Caco-2 (cell line): ENCODE results near the gene CDKL5. TPM values are rescaled to one million over a fixed set of nuclear protein-coding genes. Genes with fewer than 3 reads are reported as not detected.
"Not testable (repeated sequence)": the region's sequence is repeated elsewhere in the genome, so short reads cannot be mapped to it uniquely, and the experiment has no call there.

Experiments used
- BruUV-seq: library from RNA; stranded (reverse); fragments of 400-500 nt; replicated peaks from 2 replicates; lab custom pipeline; 2021; lab: Mats Ljungman, UMichigan
- CTCF ChIA-PET: fragments of 300-600 bp; sonication (Branson Sonifier 250); formaldehyde crosslinking; loops from one replicate; lab custom pipeline; 2022; ENCODE audit warnings: antibody characterized with exemption; lab: Charles Lee
- POLR2A ChIA-PET: fragments of 300-600 bp; sonication (Branson Sonifier 250); formaldehyde crosslinking; loops from one replicate; lab custom pipeline; 2022; ENCODE audit warnings: antibody characterized with exemption; lab: Charles Lee
- DNase-seq, 2 experiments: peaks; one replicate each; pipeline versions ENCODE4 v3.0.0 to v3.0.0-alpha.2; 2020 to 2022
- H3K27me3 ChIP-seq: replicated peaks from 2 replicates; pipeline ENCODE4 v1.6.0; 2011; ENCODE audit warnings: low read length; ENCODE audit not compliant: control insufficient read depth, insufficient read depth
- H3K36me3 ChIP-seq: 2 replicates; pipeline ENCODE4 v1.5.1; 2011; ENCODE audit warnings: low read length; ENCODE audit not compliant: control insufficient read depth, insufficient read depth
- H3K4me1 ChIP-seq: fragments of 250-450 bp; sonication (Bioruptor Pico); 2 replicates; pipeline ENCODE4 v1.5.1; 2020; ENCODE audit warnings: mild to moderate bottlenecking
- H3K4me3 ChIP-seq: 2 replicates; pipeline ENCODE4 v1.5.1; 2011; ENCODE audit warnings: low read depth, mild to moderate bottlenecking, control low read depth, low read length
- H3K9me3 ChIP-seq: fragments of 250-450 bp; sonication (Bioruptor Pico); 2 replicates; pipeline ENCODE4 v1.5.1; 2020; ENCODE audit warnings: mild to moderate bottlenecking, moderate library complexity
- H3K27ac Mint-ChIP-seq: one replicate; pipeline ENCODE4 v1.8.0; 2022; ENCODE audit warnings: mixed read lengths; ENCODE audit not compliant: unreplicated experiment
- H3K27me3 Mint-ChIP-seq: one replicate; pipeline ENCODE4 v1.8.0; 2022; ENCODE audit warnings: mixed read lengths; ENCODE audit not compliant: insufficient read depth, unreplicated experiment
- H3K36me3 Mint-ChIP-seq: one replicate; pipeline ENCODE4 v1.8.0; 2022; ENCODE audit warnings: mild to moderate bottlenecking, mixed read lengths; ENCODE audit not compliant: insufficient read depth, unreplicated experiment
- H3K4me1 Mint-ChIP-seq: one replicate; pipeline ENCODE4 v1.8.0; 2022; ENCODE audit warnings: low read depth, mixed read lengths; ENCODE audit not compliant: unreplicated experiment
- H3K4me3 Mint-ChIP-seq: one replicate; pipeline ENCODE4 v1.8.0; 2022; ENCODE audit warnings: mild to moderate bottlenecking, moderate library complexity, mixed read lengths; ENCODE audit not compliant: unreplicated experiment
- H3K9me3 Mint-ChIP-seq: one replicate; pipeline ENCODE4 v1.8.0; 2022; ENCODE audit warnings: mixed read lengths; ENCODE audit not compliant: unreplicated experiment
- intact Hi-C: fragments of 100-400 bp; cut with micrococcal nuclease; formaldehyde crosslinking; loops from one replicate; pipeline ENCODE4 v1.10.0; 2022; ENCODE audit not compliant: unreplicated experiment
- total RNA-seq: library from RNA; stranded (reverse); gene quantifications from 2 replicates; pipeline ENCODE4 v1.2.3, GENCODE V29; 2022
- TF ChIP-seq, protein P1 (sequence below), 2 experiments: fragments of 200-600 bp in 1 of 2; IDR thresholded peaks; 1 replicate in 1 of 2; 2 replicates in 1 of 2; pipeline versions ENCODE4 v1.5.1 to v1.8.0; 2011 to 2022; ENCODE audit warnings: antibody characterized with exemption in 1 of 2, control low read depth in 1 of 2, inconsistent platforms in 1 of 2, low read depth in 1 of 2, low read length in 1 of 2, mild to moderate bottlenecking in 1 of 2, moderate library complexity in 1 of 2; ENCODE audit not compliant: insufficient read depth in 1 of 2, severe bottlenecking in 1 of 2, unreplicated experiment in 1 of 2

Gene CDKL5
- total RNA-seq, 1 experiment from 2014 or later, result 23.7 TPM

- Mint-ChIP-seq H3K27ac (no peak overlapping the region), H3K9me3 (no peaks in the 10 kb centered on the region), H3K4me1 (no peaks in the 10 kb centered on the region), H3K4me3 (no peak overlapping the region), H3K36me3 (peaks cover 13% of the 10 kb centered on the region), H3K27me3 (no peaks in the 10 kb centered on the region)
- no peaks in the 10 kb centered on the region for H3K4me1 ChIP-seq
- TF ChIP-seq, protein P1, sequence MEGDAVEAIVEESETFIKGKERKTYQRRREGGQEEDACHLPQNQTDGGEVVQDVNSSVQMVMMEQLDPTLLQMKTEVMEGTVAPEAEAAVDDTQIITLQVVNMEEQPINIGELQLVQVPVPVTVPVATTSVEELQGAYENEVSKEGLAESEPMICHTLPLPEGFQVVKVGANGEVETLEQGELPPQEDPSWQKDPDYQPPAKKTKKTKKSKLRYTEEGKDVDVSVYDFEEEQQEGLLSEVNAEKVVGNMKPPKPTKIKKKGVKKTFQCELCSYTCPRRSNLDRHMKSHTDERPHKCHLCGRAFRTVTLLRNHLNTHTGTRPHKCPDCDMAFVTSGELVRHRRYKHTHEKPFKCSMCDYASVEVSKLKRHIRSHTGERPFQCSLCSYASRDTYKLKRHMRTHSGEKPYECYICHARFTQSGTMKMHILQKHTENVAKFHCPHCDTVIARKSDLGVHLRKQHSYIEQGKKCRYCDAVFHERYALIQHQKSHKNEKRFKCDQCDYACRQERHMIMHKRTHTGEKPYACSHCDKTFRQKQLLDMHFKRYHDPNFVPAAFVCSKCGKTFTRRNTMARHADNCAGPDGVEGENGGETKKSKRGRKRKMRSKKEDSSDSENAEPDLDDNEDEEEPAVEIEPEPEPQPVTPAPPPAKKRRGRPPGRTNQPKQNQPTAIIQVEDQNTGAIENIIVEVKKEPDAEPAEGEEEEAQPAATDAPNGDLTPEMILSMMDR (IDR thresholded peaks at IDR 0.05; ENCODE audit: insufficient read depth in 1 of 2, low read depth in 1 of 2, low read length in 1 of 2, severe bottlenecking in 1 of 2, unreplicated experiment in 1 of 2), result no peak
- no peak for DNase-seq
- H3K9me3 ChIP-seq, result no peaks in the 10 kb centered on the region
- BruUV-seq, result no TSS peak
- intact Hi-C loops, result no loop called here
- ChIA-PET CTCF (no interaction called here), POLR2A (no interaction called here)
- H3K36me3 ChIP-seq, result no peaks in the 10 kb centered on the region
- H3K27me3 ChIP-seq, result no peaks in the 10 kb centered on the region
- no peak overlapping the region for H3K4me3 ChIP-seq
These were observed 154.1 kb downstream of the CDKL5 start for GRCh38 chrX:18579495-18579894.

- no peaks in the 10 kb centered on the region for H3K36me3 ChIP-seq
- H3K27me3 ChIP-seq, result no peaks in the 10 kb centered on the region
- Mint-ChIP-seq H3K27me3 (no peaks in the 10 kb centered on the region), H3K4me1 (no peaks in the 10 kb centered on the region), H3K36me3 (peaks cover 13% of the 10 kb centered on the region), H3K9me3 (no peaks in the 10 kb centered on the region), H3K27ac (no peak overlapping the region), H3K4me3 (no peak overlapping the region)
- no peaks in the 10 kb centered on the region for H3K4me1 ChIP-seq
- TF ChIP-seq, protein P1 (IDR thresholded peaks at IDR 0.05; ENCODE audit: insufficient read depth in 1 of 2, low read depth in 1 of 2, low read length in 1 of 2, severe bottlenecking in 1 of 2, unreplicated experiment in 1 of 2), result no peak
- DNase-seq, result no peak
- BruUV-seq, result no TSS peak
- H3K4me3 ChIP-seq, result no peak overlapping the region
- intact Hi-C loops, result no loop called here
- H3K9me3 ChIP-seq, result no peaks in the 10 kb centered on the region
- ChIA-PET CTCF (no interaction called here), POLR2A (no interaction called here)
These were observed 157.6 kb downstream of the CDKL5 start for GRCh38 chrX:18582910-18583493.

DNA sequence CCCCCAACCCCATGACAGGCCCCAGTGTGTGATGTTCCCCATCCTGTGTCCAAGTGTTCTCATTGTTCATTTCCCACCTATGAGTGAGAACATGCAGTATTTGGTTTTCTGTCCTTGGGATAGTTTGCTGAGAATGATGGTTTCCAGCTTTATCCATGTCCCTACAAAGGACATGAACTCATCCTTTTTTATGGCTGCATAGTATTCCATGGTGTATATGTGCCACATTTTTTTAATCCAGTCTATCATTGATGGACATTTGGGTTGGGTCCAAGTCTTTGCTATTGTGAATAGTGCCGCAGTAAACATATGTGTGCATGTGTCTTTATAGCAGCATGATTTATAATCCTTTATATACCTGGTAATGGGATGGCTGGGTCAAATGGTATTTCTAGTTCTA lies 163.9 kb downstream of the CDKL5 start:
- DNase-seq, H3K4me3 ChIP-seq, POLR2A ChIA-PET, H3K27me3 ChIP-seq, intact Hi-C loops, H3K9me3 ChIP-seq, H3K4me3 Mint-ChIP-seq, CTCF ChIA-PET, H3K4me1 ChIP-seq, H3K36me3 ChIP-seq, H3K27me3 Mint-ChIP-seq, H3K9me3 Mint-ChIP-seq, BruUV-seq, H3K27ac Mint-ChIP-seq: not testable (repeated sequence)
- peaks cover 18% of the 10 kb centered on the region for H3K4me1 Mint-ChIP-seq
- peaks cover 28% of the 10 kb centered on the region for H3K36me3 Mint-ChIP-seq
